Cerebellar cortex (tissue), 1 donor: ENCODE results near the gene ZNF385B.
"Not testable (repeated sequence)": the region's sequence is repeated elsewhere in the genome, so short reads cannot be mapped to it uniquely, and the experiment has no call there.

Experiments used
- DNase-seq: peaks from one replicate; pipeline ENCODE4 v3.0.0-alpha.2; 2015; ENCODE audit warnings: low spot score

Gene ZNF385B

DNA sequence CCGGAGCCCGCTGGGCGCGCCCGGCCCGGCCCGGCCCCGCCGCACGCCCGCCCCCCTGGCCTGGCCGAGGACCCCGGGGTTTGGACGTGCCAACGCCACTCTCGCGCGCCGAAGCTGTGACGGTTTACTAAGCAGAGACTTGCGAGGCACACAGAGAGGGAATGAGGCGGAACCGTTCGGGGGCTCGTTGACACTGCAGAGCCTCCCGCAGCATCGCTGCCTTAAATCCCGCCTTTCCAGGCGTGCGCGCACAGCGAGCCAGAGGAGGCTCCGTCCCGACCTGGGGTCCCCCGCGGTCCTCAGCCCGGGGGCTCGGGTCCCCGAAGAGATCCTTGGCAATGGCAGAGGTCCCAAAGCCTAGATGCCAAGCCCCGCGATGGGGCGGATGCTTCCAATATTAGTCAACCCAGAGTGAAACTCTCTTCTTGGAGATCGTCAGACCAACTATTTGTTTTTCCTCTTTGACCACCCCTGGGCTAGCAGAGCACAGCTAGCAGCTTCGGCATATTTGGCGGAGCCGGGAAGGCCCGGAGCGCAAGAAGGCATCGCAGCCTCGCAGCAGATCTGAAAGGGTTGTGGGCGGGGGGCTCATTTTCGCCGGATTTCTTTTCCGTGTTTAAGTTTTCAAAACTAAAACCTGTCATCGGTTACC lies at the start of gene ZNF385B:
Gene ZNF385B (minus strand): TSS at position 197 of the 652 bp plus-strand sequence.
- DNase-seq, result peak; percentile 60

DNA sequence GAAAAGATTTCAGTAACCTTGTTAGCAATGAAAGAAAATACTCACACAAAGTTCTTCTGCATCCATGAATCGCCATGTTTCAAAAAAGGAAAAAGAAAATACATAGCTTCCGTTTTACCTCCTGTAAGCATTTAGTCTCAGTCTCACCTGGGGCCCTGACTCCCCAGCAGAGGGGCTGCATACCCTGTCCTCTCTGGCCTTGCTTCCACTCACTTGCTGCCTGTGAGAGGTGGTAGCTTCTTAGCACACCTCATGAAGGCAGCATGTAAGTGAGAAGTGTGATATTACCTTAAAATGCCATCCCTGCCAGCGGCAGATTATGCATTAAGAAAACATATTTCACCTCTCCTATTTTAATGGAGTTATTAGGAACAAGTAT lies 49.3 kb upstream of the ZNF385B start:
- DNase-seq, result no peak

DNA sequence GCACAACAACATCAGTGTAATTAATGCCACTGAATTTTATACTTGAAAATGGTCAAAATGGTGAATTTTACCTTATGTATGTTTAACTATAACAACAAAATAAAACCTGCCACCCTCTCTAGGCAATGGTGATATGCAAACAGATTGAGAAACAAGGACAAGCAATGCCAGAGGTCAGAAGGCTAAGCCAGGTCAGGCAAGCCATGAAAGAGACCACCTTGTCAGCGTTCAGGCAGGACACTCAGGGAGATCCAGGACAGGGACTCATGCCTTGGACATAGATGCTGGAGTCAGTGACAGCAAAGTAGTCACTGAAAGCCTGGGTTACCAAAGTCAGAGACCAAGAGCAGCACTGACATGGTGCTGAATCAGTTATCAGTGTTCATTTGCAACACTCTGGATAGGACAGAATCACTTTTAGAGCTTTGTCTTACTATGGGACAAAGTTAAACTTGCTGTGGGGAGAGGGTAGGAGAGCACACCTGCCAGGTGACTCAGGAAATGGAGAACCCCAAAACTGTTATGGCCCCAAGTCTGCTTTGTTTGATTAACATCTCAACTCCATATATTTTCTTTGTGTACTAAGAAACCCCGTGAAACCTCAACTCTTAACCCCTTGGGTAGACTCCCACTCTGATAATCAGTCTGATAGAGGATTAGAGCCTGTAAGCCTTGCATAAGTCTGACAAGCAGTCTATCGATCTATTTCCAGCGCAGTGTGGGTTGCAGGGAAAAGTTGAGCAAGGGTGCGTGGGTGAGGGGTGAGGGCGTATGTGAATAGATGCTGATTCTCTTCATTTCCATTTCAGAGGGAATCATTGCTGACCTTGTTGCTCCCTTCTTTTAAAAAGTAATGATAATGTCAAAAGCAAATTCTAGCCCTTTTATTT lies 48.7 kb upstream of the ZNF385B start:
- DNase-seq, result no peak

DNA sequence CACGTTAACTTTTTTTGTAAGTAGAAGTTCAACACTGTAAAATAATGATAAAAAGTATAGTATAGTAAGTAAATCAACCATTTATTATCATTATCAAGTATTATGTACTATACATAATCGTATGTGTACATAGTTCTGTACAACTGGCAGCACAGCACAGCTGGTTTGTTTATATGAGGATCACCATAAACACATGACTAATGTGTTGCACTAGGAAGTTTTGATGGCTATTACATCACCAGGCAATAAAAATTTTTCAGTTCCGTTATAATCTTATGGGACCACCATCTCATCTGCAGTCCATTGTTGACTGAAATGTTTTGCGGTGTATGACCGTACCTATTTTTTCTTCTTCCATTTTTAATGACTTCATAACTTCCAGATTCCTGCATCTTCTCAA lies 39.2 kb upstream of the ZNF385B start:
- DNase-seq, result no peak

DNA sequence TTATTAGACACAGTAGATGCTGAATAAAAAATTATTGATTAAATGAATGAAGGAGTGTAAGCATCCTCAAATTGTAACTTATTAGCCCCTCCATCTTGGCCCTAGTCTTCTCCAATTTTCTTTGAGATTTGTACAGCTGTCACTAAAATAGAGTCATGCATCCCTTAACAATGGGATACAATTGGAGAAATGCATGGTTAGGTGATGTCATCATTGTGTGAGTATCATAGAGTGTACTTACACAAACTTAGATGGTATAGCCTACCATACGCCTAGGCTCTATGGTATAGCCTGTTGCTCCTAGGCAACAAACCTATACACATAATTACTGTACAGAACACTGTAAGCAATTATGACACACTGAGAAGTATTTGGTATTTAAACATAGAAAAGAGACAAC lies 38.3 kb upstream of the ZNF385B start:
- no peak for DNase-seq

DNA sequence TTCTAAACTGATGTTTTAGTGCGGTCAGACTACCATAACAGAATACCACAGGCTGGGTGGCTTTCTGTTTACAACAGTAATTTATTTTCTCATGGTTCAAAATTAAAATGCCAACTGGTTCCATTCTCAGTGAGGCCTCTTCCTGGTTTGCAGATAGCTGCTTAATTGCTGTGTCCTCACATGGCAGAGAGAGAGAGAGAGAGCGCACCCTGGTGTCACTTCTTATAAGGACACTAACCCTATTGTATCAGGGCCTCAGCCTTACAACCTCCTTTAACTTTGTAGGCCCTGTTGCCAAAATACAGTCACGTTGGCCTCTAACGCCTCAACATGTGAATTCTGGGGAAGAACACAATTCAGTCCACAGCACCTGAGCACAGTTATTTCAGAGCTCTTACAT lies 37.5 kb upstream of the ZNF385B start:
- DNase-seq, result peak; percentile 40

DNA sequence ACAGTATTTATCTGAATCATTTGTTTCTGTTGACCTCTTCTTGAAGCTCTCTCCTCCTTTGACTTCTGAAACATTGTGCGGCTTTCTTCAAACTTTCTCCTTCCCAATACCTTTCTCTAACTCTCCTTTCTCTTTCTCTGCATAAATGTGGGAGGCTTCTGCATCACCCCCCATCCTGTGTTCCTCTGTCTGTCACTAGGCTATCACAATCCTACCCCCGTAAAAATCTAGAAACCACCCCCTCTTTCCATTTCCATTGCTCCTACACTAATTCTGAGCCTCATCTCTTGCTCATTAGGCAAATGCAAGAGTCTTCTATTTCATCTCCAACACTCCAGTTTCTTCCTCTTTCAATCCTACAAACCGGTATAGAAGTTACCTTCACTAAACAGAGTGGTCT lies 32.2 kb upstream of the ZNF385B start:
- DNase-seq, result no peak

DNA sequence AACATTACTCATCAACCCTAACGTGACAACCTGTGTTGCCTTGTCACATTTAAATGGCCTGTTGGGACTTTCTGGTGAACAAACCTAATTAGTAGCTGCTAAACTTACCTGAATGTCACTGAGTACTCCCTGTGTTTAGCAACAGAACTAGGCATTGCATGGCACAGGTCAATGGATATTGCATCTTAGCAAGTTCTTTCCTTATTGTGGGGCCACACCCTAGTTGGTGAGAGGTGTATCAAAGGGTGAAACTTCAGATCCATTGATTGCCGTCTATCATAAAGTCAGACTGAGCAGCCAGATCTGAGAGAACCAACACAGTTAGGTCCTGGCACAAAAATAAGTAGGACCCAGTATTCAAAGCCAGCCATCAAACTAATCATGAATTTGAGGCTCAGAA lies 29.8 kb upstream of the ZNF385B start:
- DNase-seq, result no peak

DNA sequence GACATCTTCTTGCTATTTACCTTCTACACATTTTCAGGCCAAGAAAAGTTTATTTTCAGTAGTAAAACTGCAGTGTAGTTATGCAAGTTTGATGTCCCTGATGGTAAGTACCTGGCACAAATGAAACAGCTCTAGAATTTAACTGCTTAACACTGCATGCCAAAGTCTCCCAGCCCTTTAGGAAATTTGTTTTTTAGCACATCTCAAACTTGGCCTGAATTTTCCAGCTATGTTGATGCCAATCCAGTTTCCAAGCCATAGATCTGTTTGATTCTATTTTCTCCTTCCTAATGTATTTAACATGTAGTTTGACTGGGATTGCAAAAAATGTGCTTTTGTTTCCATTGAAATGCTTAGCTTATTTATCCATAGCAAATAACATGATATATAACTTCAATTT lies 29.3 kb upstream of the ZNF385B start:
- no peak for DNase-seq

DNA sequence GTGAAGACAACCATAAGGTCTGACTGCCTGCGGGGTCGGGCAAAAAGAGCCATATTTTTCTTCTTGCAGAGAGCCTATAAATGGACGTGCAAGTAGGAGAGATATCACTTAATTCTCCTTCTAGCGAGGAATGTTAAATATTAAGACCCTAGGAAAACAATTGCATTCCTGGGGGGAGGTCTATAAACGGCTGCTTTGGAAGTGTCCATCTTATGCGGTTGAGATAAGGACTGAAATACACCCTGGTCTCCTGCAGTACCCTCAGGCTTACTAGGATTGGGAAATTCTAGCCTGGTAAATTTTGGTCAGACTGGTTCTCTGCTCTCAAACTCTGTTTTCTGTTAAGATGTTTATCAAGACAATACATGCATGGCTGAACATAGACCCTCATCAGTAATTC lies 27.2 kb upstream of the ZNF385B start:
- not testable (repeated sequence) for DNase-seq

DNA sequence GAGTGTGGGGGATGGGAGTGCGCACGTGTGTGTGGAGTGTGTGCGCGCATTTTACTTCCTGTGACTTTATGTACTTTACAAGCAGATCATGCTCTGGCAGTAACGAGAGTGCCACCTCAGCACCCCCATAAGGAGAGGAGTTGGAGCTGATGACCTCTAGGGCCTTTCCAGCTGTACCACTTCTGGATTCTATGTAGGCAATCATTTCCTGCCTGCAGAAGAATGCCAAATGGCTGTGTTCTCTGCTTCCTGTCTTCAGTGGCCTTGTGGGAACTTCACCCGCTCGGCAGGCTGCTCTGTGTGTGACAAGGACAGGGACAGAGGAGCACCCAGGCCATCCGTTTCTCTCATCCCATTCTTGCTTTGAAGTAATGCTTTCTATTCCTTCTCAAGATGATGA lies 22.8 kb upstream of the ZNF385B start:
- no peak for DNase-seq

DNA sequence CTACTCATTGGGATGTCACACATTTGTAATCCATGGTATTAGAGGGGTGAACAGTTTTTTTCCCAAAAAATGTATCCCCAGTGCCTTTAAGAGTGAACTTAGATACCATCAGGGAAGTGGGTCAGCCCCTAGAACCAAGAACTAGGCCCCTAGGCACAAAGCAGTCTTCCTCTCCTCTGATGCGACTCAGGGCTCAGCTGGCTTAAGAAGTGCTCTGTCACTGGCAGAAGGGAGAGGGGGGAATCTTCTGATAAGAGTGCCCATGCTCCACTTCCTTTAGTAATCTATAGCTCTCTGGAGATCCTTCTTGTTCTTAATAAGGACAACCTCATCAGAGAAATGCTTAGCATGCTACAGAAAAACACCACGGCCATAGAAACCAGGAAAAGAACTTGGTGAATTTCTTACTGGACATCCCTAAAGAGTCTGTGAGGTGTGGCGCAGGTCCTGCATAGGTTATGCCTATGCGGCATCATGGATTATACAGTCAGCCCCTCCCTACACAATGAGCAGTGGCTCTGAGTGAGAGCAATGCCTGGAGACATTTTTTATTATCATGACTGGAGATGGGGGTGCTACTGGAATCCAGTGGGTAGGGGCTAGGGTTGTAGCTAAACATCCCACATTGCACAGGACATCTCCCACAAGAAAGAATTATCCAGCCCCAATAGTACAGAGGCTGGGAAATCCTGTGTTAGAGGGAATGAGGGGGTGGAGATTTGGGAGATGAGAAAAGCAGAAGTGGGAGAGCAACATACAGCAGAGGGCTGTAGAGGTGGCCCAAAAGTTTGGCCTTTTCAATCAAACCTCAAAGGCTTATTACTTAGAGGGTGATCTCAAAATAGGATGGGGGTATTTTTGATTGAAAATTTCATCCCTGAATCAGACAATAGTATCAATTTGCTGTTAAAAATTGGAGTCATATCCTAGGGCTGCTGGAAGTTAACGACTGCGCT lies 21.7 kb upstream of the ZNF385B start:
- no peak for DNase-seq

DNA sequence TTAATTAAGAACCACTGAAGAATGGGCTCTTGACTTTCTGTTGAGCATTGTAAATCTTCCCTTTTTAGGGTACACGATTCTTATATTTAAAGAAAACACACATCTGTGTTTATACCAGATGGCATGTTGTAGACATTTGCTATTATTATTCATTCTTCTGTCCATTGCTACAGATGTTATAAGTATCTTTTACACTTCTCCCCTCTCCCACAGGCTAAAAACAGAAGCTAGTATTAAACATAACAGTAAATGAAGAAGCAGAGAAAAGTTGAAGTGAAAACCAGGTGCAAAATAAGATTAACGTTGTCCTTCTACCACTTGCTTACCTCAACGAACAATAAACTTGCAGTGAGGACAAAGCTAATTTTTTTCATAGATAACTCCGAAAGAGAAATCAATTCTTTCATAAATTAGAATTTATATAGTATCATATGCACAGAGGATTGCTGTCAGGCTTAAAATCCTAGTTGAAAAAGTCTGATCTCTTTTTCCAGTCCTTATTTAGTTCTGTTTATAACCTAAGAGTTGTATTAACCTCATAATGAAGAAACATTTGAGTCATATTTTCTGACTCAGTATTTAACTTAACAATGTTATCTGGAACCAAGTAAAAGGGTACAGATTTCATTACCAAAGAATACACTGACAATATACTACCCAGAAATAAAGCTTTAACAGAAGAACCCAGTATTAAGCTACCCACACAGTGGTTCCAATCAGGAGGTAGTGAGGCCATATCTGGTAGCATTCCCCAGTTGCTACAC lies 16.4 kb upstream of the ZNF385B start:
- DNase-seq, result no peak

DNA sequence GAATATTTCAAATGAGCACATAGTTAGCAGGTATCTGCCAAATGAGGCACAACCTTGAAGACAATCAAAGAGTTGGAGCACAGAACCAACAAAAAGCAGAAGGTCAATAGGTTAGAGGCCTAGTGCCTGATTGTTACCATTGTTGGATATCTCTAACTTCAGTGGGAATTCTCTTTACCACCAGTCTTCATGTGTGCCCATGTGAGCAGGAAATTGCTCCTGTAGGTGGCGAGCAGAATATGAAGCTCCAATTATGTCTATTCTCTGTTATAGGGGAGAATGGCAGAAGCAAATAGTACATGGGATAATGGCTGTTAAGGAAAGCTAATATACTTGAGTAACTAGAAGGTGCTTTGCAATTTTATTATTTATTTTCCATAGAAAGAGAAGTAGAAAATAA lies 14.9 kb upstream of the ZNF385B start:
- no peak for DNase-seq

DNA sequence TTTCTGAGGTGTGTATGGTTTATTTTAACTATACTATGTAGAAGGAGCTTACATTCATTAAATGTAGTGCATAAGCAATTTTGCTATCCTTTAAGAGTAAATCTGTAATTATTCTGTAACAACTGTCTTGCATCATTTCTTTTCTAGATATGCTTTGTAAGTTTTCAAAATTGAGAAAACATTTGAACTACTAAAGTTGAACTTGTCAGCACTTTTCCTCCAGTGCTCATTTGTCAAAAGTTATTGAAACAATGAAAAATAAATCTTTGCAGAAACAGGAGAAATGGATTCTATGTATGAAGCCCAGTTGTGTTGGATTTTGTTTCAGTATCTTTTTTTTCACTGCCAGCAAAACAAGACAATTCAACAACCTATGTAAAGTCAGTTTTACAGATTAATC lies 14.5 kb upstream of the ZNF385B start:
- no peak for DNase-seq

DNA sequence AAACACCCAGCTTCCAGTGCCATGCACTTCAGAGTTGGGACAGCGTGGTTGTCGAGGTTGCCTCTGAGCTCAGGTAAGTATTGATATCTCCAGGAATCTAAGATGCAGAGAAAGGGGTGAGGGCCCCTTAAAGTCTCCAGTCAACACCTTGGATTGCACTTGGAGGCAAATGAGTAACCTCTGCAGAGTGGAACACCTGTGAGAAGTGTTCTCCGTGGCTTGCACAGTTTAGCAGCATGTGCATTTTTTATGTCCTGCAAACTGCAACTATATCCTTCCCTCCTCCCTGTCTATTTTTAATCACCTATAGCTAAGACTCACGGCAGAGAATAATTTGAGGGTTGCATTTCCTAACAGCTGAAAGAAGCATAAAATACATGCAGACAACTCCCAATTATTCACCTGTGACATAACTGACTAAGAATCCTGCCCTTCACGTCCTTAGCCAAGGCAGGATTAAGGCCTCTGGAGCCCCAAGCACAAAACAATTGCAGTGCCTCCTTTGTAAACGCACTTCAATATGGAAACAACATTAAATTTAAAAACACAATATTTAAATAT lies 1.6 kb upstream of the ZNF385B start:
- no peak for DNase-seq

DNA sequence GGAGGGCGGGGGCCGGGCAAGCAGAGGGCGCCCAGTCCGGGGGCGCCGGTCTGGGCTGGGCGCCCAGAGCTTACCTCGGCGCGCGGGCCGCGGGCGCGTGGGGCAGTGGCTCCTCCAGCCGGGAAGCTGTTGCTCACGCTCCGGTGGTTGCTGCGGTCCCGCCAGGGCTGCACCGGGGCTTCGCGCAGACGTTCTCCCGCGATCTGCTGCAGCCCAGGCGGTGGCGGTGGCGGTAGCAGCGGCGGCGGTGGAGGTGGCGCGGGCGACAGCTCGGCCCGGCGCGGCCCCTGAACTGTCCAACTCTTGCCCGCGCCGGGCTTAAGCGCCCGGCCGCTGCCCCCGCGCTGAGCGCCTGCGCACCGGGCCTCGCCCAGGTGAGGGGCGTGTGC lies 391 bp downstream of the ZNF385B start:
- DNase-seq, result peak; percentile 38

DNA sequence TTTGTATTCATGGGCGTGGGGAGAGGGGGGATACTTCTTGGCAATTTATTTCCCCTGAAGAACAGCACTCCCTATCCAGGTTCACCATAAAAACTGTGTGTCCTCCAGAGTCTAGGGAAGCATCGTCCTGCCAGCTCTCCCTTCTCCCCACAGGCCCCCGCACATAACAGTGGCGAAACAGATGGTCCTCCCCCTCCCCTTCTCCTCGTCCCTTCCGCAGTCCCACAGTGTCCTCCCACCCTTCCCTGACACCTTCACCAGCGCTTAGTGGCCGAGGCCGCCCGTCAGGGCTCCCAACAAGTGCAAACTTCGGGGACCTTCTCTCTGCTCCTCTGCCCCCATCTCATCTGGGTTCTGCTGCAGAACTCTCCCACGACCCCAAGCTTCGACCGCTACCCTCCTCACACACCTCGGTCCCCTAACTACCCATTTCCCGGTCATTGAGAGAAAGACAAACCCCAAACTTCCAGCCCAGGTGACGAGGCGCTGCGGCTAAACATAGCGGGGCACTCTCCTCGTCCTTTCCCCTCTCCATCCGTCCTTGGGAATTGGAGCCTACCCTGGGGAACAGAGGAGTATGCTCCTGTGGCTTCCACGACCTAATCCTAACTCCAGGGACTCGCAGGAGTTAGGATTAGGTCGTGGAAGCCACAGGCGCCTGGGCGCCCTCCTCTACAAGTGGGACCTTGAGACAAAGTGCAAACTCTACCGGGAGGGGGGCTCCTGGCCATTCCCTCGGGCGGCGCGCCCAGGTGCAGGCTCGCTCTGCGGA lies 971 bp downstream of the ZNF385B start:
- peak; percentile 86 for DNase-seq

DNA sequence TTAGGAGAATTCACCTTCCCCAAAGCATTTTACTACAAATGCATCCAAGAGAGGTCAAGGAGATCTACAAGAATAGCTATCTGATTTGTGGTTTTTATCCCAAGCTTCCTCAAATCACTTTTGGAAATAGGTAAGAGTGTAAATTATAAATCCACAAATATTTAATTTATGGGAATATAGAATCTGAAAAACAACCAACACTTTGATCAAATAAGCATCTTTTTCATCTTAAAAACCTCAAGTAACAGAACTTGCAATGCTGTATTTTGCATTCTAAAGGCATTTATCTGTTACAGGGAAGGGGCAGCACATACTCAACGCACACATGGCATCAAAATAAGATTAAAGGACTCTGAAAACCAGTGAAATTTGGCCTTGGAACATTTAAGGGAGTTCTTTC lies 1.9 kb downstream of the ZNF385B start:
- peak; percentile 50 for DNase-seq

DNA sequence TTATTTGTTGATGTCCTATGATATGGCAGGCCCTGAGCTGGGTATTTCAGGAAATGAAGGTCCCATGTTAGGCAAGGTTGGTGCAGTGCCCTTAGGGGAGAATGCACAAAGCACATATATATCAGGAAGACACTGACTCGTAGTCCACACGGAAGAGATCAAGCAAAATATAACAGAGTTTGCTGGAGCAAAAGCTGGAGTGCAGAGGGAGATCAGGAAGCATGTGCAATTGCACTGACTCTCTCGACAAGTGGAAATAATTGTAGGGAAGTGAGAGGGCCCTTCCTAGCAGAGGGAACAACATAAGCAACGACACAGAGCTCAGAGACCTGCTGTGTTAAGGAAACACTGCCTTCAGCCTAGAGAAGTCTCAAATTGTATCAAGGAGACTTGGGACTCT lies 4.2 kb downstream of the ZNF385B start:
- DNase-seq, result peak; percentile 54

DNA sequence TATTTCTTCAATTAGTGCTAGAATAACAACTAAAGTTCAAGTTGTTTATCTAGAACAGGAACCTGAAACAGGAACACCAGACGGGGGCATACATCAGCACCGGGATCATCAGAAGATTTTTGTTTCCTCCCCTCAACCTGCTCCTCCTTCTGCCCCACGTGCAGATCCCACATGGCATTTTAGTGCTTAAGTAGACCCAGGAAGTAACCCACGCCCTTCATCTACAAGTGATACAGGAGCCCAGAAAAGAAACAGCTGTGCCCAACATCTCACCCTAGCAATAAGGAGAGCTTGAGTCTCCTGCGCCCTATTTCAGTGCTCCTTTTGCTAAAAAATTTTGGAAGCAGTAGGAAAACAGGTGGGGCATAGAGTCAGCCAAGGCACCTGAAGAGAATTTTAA lies 5.2 kb downstream of the ZNF385B start:
- peak; percentile 61 for DNase-seq
